SK-N-SH (cell line): ENCODE results near the gene COLEC12. TPM values are rescaled to one million over a fixed set of nuclear protein-coding genes. Genes with fewer than 3 reads are reported as not detected.

ENCODE experiments used
- CTCF ChIA-PET: fragments of 300-600, 350-600 bp; formaldehyde crosslinking; extraction: SDS; loops from one replicate; lab custom pipeline; 2021; lab: Yijun Ruan, JAX
- POLR2A ChIA-PET: fragments of 350-600 bp; sonication (Branson Sonifier 250); formaldehyde crosslinking; extraction: SDS; loops from one replicate; lab custom pipeline; 2020; ENCODE audit warnings: antibody characterized with exemption, inconsistent platforms; lab: Yijun Ruan, JAX
- DNase-seq: peaks from one replicate; pipeline ENCODE4 v3.0.0; 2012
- H2AFZ ChIP-seq: fragments of 200-600 bp; sonication (generic); 2 replicates; pipeline ENCODE4 v1.8.1; 2016; ENCODE audit warnings: antibody characterized with exemption, mild to moderate bottlenecking, low read depth
- H3F3A ChIP-seq: fragments of 200-600 bp; sonication (generic); replicated peaks from 2 replicates; pipeline ENCODE3; 2016; ENCODE audit warnings: antibody characterized with exemption, mild to moderate bottlenecking; ENCODE audit not compliant: insufficient read depth
- H3K27ac ChIP-seq, 2 experiments: fragments of 200-500 bp in 1 of 2; fragments of 200-600 bp in 1 of 2; sonication (Bioruptor generic) in 1 of 2; sonication (generic), shearing (Covaris generic) in 1 of 2; 2 replicates each; pipeline versions ENCODE4 v1.5.1 to v1.6.1; 2014 to 2016; ENCODE audit warnings: low read depth in 2 of 2, inconsistent platforms in 1 of 2, low read length in 1 of 2, mild to moderate bottlenecking in 1 of 2, mixed read lengths in 1 of 2
- H3K27me3 ChIP-seq: fragments of 200-600 bp; sonication (generic), shearing (Covaris generic); 2 replicates; pipeline ENCODE4 v1.6.1; 2016; ENCODE audit warnings: mixed run types; ENCODE audit not compliant: insufficient read depth
- H3K36me3 ChIP-seq, 2 experiments: fragments of 200-500 bp in 1 of 2; fragments of 200-600 bp in 1 of 2; sonication (Bioruptor generic) in 1 of 2; sonication (generic) in 1 of 2; replicated peaks in 1 of 2; 2 replicates each; pipeline versions ENCODE3 to v1.5.1; 2014 to 2016; ENCODE audit warnings: low read length in 1 of 2, mild to moderate bottlenecking in 1 of 2; ENCODE audit not compliant: insufficient read depth in 2 of 2, control insufficient read depth in 1 of 2
- H3K4me1 ChIP-seq, 2 experiments: fragments of 200-500 bp in 1 of 2; fragments of 200-600 bp in 1 of 2; sonication (Bioruptor generic) in 1 of 2; sonication (generic), shearing (Covaris generic) in 1 of 2; 2 replicates each; pipeline versions ENCODE4 v1.5.1 to v1.6.1; 2014 to 2016; ENCODE audit warnings: low read depth in 1 of 2, low read length in 1 of 2, mixed run types in 1 of 2; ENCODE audit not compliant: insufficient read depth in 2 of 2, control insufficient read depth in 1 of 2
- H3K4me2 ChIP-seq: fragments of 200-600 bp; sonication (generic), shearing (Covaris generic); 2 replicates; pipeline ENCODE4 v1.6.1; 2017; ENCODE audit warnings: mixed run types
- H3K4me3 ChIP-seq, 2 experiments: fragments of 200-500 bp in 1 of 2; fragments of 200-600 bp in 1 of 2; sonication (Bioruptor generic) in 1 of 2; sonication (generic), shearing (Covaris generic) in 1 of 2; 2 replicates each; pipeline versions ENCODE4 v1.5.1 to v1.8.1; 2014 to 2016; ENCODE audit warnings: low read depth in 2 of 2, inconsistent platforms in 1 of 2, low read length in 1 of 2, mild to moderate bottlenecking in 1 of 2, mixed read lengths in 1 of 2, moderate library complexity in 1 of 2
- H3K79me2 ChIP-seq: fragments of 200-600 bp; sonication (generic); 2 replicates; pipeline ENCODE4 v1.8.1; 2017; ENCODE audit warnings: mild to moderate bottlenecking; ENCODE audit not compliant: insufficient read depth
- H3K9ac ChIP-seq: fragments of 200-600 bp; sonication (generic); 2 replicates; pipeline ENCODE4 v1.6.1; 2017; ENCODE audit warnings: mixed run types
- H3K9me2 ChIP-seq: fragments of 200-600 bp; sonication (generic); 2 replicates; pipeline ENCODE4 v1.6.1; 2017; ENCODE audit warnings: mixed run types
- H3K9me3 ChIP-seq: fragments of 200-600 bp; sonication (generic); 2 replicates; pipeline ENCODE4 v1.6.1; 2017; ENCODE audit warnings: mixed run types, mild to moderate bottlenecking, moderate library complexity
- H4K20me1 ChIP-seq: fragments of 200-600 bp; sonication (generic); 2 replicates; pipeline ENCODE4 v1.6.1; 2017; ENCODE audit warnings: mild to moderate bottlenecking, mixed run types; ENCODE audit not compliant: insufficient read depth
- CTCF ChIP-seq: fragments of 200-600 bp; sonication (generic); IDR thresholded peaks from 2 replicates; pipeline ENCODE4 v1.6.1; 2017; ENCODE audit warnings: antibody characterized with exemption, mild to moderate bottlenecking, moderate library complexity
- EP300 ChIP-seq, 2 experiments: IDR thresholded peaks; 2 replicates each; pipeline versions ENCODE4 v1.4.0 to v1.6.1; 2012; ENCODE audit warnings: borderline replicate concordance in 1 of 2, low read depth in 1 of 2, low read length in 1 of 2
- FOXJ3 ChIP-seq: sonication (generic); formaldehyde crosslinking; IDR thresholded peaks from 2 replicates; pipeline ENCODE4 v1.5.1; 2020; ENCODE audit warnings: mild to moderate bottlenecking, missing genetic modification reagents
- GABPA ChIP-seq: IDR thresholded peaks from 2 replicates; pipeline ENCODE4 v1.4.0; 2012; ENCODE audit warnings: low read depth, mild to moderate bottlenecking
- GATA2 ChIP-seq: sonication (generic); formaldehyde crosslinking; IDR thresholded peaks from 2 replicates; pipeline ENCODE4 v1.5.0; 2020; ENCODE audit warnings: mild to moderate bottlenecking, missing genetic modification reagents
- NFIC ChIP-seq: IDR thresholded peaks from 2 replicates; pipeline ENCODE4 v1.4.0; 2012; ENCODE audit warnings: borderline replicate concordance
- NRF1 ChIP-seq: IDR thresholded peaks from 2 replicates; pipeline ENCODE4 v1.6.1; 2012; ENCODE audit warnings: low read depth, mild to moderate bottlenecking, low read length
- PBX3 ChIP-seq: IDR thresholded peaks from 2 replicates; pipeline ENCODE4; 2012
- RAD21 ChIP-seq: IDR thresholded peaks from 2 replicates; pipeline ENCODE4 v1.6.1; 2012; ENCODE audit warnings: mild to moderate bottlenecking, low read length
- RCOR1 ChIP-seq: fragments of 150-350 bp; IDR thresholded peaks from 2 replicates; pipeline ENCODE4 v1.6.1; 2017; ENCODE audit warnings: antibody characterized with exemption, low read length
- WGBS: methylation state at CpG from one replicate; pipeline ENCODE4 v1.1.6; 2017; ENCODE audit warnings: low lambda C conversion rate; 5-methylcytosine and 5-hydroxymethylcytosine counted together
- polyA plus RNA-seq, 3 experiments: library from polyadenylated mRNA; depleted of rRNA; stranded (reverse); fragments of >200 nt; gene quantifications; 2 replicates each; pipeline ENCODE4 v1.2.3, GENCODE V29; 2012

COLEC12 gene
- polyA plus RNA-seq, 1 of the 3 experiments (the other 2 are of a cell fraction): 41.2 TPM

- no peaks in the 10 kb centered on the region for H3K79me2 ChIP-seq
- no peak overlapping the region for H3K27ac ChIP-seq
- no peak overlapping the region for H3K4me2 ChIP-seq
- TF ChIP-seq FOXJ3 (CRISPR knock-in tag): no peak
- no peaks in the 10 kb centered on the region for H3K9me2 ChIP-seq
- H3K4me1 ChIP-seq: peaks cover 11 to 46% of the 10 kb centered on the region in 2 experiments
- ChIA-PET POLR2A (no interaction called here), CTCF (interaction anchor here (0.7 to 1.3 kb wide), 4 partner anchors 9 to 123 kb away, joined by 3 to 5 read pairs (median 4); partner anchors contain the start of gene THOC1)
- no peaks in the 10 kb centered on the region for H3K36me3 ChIP-seq
- no peak overlapping the region for H3K4me3 ChIP-seq
- H3K27me3 ChIP-seq: no peaks in the 10 kb centered on the region
- H2AFZ ChIP-seq: no peak overlapping the region
- 93% methylated on average over 13 of the region's 13 CpGs for WGBS
- H4K20me1 ChIP-seq: no peaks in the 10 kb centered on the region
- no peak for DNase-seq
- no peaks in the 10 kb centered on the region for H3K9me3 ChIP-seq
- no peak overlapping the region for H3K9ac ChIP-seq
- H3F3A ChIP-seq: peaks cover 18% of the 10 kb centered on the region
Observed at GRCh38 chr18:390741-391478, 109.6 kb downstream of the COLEC12 start.

- no peak overlapping the region for H3K4me3 ChIP-seq
- no peaks in the 10 kb centered on the region for H3K9me3 ChIP-seq
- H3K4me1 ChIP-seq: peaks cover 7 to 36% of the 10 kb centered on the region in 2 experiments; a peak in 3 of 4 replicates
- POLR2A ChIA-PET: no interaction called here
- peaks cover 9% of the 10 kb centered on the region for H3F3A ChIP-seq
- 89% methylated on average over 7 of the region's 7 CpGs for WGBS
- CTCF ChIA-PET: interaction anchor here (0.7 to 1.3 kb wide), 4 partner anchors 8 to 122 kb away, joined by 3 to 5 read pairs (median 4); partner anchors contain the start of gene THOC1
- no peak overlapping the region for H3K27ac ChIP-seq
- H3K36me3 ChIP-seq: no peaks in the 10 kb centered on the region
- DNase-seq: no peak
- no peak overlapping the region for H3K9ac ChIP-seq
- no peaks in the 10 kb centered on the region for H3K79me2 ChIP-seq
- TF ChIP-seq NFIC: no peak
- TF ChIP-seq CTCF: peak; percentile 40
- H2AFZ ChIP-seq: no peak overlapping the region
- no peaks in the 10 kb centered on the region for H4K20me1 ChIP-seq
- H3K9me2 ChIP-seq: no peaks in the 10 kb centered on the region
- H3K27me3 ChIP-seq: no peaks in the 10 kb centered on the region
- H3K4me2 ChIP-seq: no peak overlapping the region
Observed at GRCh38 chr18:389658-390357, 110.7 kb downstream of the COLEC12 start.

GRCh38 chr18:388200-388599 is 112.3 kb downstream of the COLEC12 start:
- H3K4me1 ChIP-seq: peaks cover 0 to 23% of the 10 kb centered on the region in 2 experiments; a peak in 3 of 4 replicates
- H3K9ac ChIP-seq: no peak overlapping the region
- H3K27ac ChIP-seq: peak overlapping the region in 1 of 2 experiments; percentile 85; a peak in 2 of 4 replicates
- POLR2A ChIA-PET: no interaction called here
- H3K4me2 ChIP-seq: no peak overlapping the region
- no peaks in the 10 kb centered on the region for H4K20me1 ChIP-seq
- peak; percentile 51 for DNase-seq
- WGBS: 48% methylated on average over 5 of the region's 5 CpGs
- no peaks in the 10 kb centered on the region for H3K79me2 ChIP-seq
- no peaks in the 10 kb centered on the region for H3K9me2 ChIP-seq
- no peaks in the 10 kb centered on the region for H3K9me3 ChIP-seq
- no peaks in the 10 kb centered on the region for H3F3A ChIP-seq
- no peak overlapping the region for H2AFZ ChIP-seq
- H3K4me3 ChIP-seq: no peak overlapping the region
- TF ChIP-seq PBX3 (0 out of 2 replicates have a peak, but pooled peaks have one; percentile 12), NRF1 (peak; percentile 42; the same call in 1 of the 2 replicates), RCOR1 (peak; percentile 54; the same call in 1 of the 2 replicates), GATA2 (CRISPR knock-in tag) (peak; percentile 85), FOXJ3 (CRISPR knock-in tag) (peak; percentile 64; the same call in 1 of the 2 replicates), RAD21 (no peak), EP300 (IDR thresholded peaks at IDR 0.05; ENCODE audit: borderline replicate concordance in 1 of 2, low read depth in 1 of 2, low read length in 1 of 2) (peak in 1 of 2 experiments; percentile 83; a peak in 2 of 4 replicates), GABPA (no peak)
- H3K27me3 ChIP-seq: no peaks in the 10 kb centered on the region
- no peaks in the 10 kb centered on the region for H3K36me3 ChIP-seq
- CTCF ChIA-PET: no interaction called here
